GM19239 (cell line): Measurements from ENCODE around the gene MYH9.

Experiments
- DNase-seq: peaks from one replicate; pipeline ENCODE4 v3.0.0; 2011; ENCODE audit warnings: low spot score; ENCODE audit not compliant: insufficient read length
- FAIRE-seq: peaks from 2 replicates; lab custom pipeline; 2011; peaks lifted over from hg19 to GRCh38; lab: Jason Lieb, UNC

The MYH9 gene

GRCh38 chr22:36323182-36323854 is 64.4 kb downstream of the MYH9 start:
- FAIRE-seq = no peak
- no peak for DNase-seq

- FAIRE-seq (no peak), DNase-seq (no peak)
Measured at GRCh38 chr22:36322602-36322915, 65.2 kb downstream of the MYH9 start.

- DNase-seq (no peak), FAIRE-seq (no peak)
Measured at GRCh38 chr22:36321797-36322601, 65.8 kb downstream of the MYH9 start.

GRCh38 chr22:36320553-36320952 is 67.2 kb downstream of the MYH9 start:
- DNase-seq (no peak), FAIRE-seq (no peak)

- no peak for DNase-seq
- no peak for FAIRE-seq
Measured at GRCh38 chr22:36319595-36320497, 67.9 kb downstream of the MYH9 start.

GRCh38 chr22:36318442-36318841 is 69.3 kb downstream of the MYH9 start:
- no peak for DNase-seq
- FAIRE-seq = no peak

GRCh38 chr22:36317658-36318271 is 70.0 kb downstream of the MYH9 start:
- FAIRE-seq (no peak), DNase-seq (no peak)

GRCh38 chr22:36316419-36316818 is 71.3 kb downstream of the MYH9 start:
- DNase-seq = no peak
- no peak for FAIRE-seq

GRCh38 chr22:36315325-36315724 is 72.4 kb downstream of the MYH9 start:
- no peak for DNase-seq
- no peak for FAIRE-seq

GRCh38 chr22:36311386-36312085 is 76.2 kb downstream of the MYH9 start:
- FAIRE-seq = no peak

GRCh38 chr22:36308880-36309279 is 78.9 kb downstream of the MYH9 start:
- DNase-seq = no peak
- no peak for FAIRE-seq

More at GRCh38 chr22:36311386-36312085, 76.2 kb downstream of the MYH9 start:
- no peak for DNase-seq

- FAIRE-seq (no peak), DNase-seq (no peak)
Measured at GRCh38 chr22:36306227-36306626, 81.5 kb downstream of the MYH9 start.

- FAIRE-seq (no peak), DNase-seq (no peak)
Measured at GRCh38 chr22:36305813-36306212, 82.0 kb downstream of the MYH9 start.

- no peak for FAIRE-seq
- DNase-seq = no peak
Measured at GRCh38 chr22:36304429-36304828, 83.3 kb downstream of the MYH9 start.

GRCh38 chr22:36303874-36304273 is 83.9 kb downstream of the MYH9 start:
- DNase-seq (no peak), FAIRE-seq (no peak)

GRCh38 chr22:36303115-36303467 is 84.7 kb downstream of the MYH9 start:
- no peak for FAIRE-seq
- DNase-seq = no peak

- DNase-seq = no peak
- no peak for FAIRE-seq
Measured at GRCh38 chr22:36302439-36303114, 85.2 kb downstream of the MYH9 start.

GRCh38 chr22:36301851-36302250 is 85.9 kb downstream of the MYH9 start:
- FAIRE-seq = peak; percentile 18
- DNase-seq = no peak

- FAIRE-seq (peak; percentile 98), DNase-seq (peak; percentile 87)
Measured at GRCh38 chr22:36301384-36301828, 86.4 kb downstream of the MYH9 start.
